Fibroblast of gingiva (primary cell): ENCODE results near the gene ZSWIM5.
"Not testable (repeated sequence)": the region's sequence is repeated elsewhere in the genome, so short reads cannot be mapped to it uniquely, and the experiment has no call there.

Source experiments
- DNase-seq: peaks from one replicate; pipeline ENCODE4 v3.0.0-alpha.2; 2011; ENCODE audit warnings: low read depth

Gene ZSWIM5

GRCh38 chr1:45205910-45206721 lies at the start of gene ZSWIM5:
Gene ZSWIM5 (minus strand): TSS chr1:45206605. CDS start chr1:45206350, 255 bp downstream.
- peak; percentile 73 for DNase-seq

DNA sequence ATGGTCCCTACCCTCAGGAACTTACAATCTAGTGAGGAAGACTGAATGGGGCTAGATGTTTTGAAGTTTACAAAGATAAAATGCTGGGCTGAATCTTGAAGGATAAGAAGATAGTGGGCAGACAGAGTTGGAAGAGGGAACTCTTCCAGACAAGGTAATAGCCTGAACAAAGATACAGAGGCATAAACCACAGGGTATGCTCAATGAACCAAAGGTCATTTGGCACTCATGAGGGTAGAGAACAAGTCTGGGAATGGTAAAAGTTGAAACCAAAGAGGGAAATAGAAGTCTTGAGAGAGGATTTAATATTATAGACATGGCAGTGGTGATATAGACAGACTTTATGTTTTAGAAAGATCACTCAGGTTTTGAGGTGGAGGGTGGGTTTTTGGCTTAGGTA lies 48.1 kb upstream of the ZSWIM5 start:
- DNase-seq, result no peak

DNA sequence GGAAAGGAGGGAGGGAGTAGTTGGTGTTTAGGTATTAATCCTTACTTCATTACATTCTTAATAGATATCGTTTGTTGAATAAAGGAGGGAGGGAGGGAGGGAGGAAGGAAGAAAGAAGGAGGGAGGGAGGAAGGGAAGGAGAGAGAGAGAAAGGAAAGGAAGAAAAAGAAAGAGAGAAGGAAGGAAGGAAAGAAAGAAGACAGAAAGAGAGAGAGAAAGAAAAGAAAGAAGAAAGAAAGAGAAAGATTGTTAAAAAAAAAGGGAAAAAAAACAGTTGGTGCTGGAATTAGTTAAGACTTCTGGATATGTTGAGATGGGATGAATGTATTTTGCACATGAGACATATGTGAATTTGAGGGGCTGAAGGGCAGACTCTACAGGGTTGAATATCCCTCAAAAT lies 44.1 kb upstream of the ZSWIM5 start:
- no peak for DNase-seq

- not testable (repeated sequence) for DNase-seq
These were observed 41.6 kb upstream of the ZSWIM5 start for GRCh38 chr1:45248004-45248403.

GRCh38 chr1:45246760-45247159 lies 40.4 kb upstream of the ZSWIM5 start:
- DNase-seq, result peak; percentile 95

GRCh38 chr1:45246359-45246758 lies 40.0 kb upstream of the ZSWIM5 start:
- not testable (repeated sequence) for DNase-seq

DNA sequence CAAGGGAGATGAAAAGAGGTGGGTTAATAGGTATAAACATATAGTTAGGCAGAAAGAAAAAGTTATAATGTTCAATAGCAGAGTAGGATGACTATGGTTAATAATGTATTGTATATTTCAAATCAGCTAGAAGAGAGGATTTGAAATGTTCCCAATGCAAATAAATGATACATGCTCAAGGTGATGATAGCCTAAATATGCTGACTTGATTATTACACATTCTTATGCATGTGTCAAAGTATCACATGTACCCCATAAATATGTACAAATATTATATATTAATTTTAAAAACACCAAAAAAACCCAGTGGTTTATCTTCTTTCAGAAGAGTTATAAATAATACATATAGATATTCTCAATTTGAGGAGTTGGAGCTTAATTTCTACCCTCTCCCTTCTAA lies 38.3 kb upstream of the ZSWIM5 start:
- DNase-seq, result no peak

- DNase-seq, result peak; percentile 83
These were observed 37.3 kb upstream of the ZSWIM5 start for GRCh38 chr1:45243476-45244343.

- peak; percentile 91 for DNase-seq
These were observed 32.4 kb upstream of the ZSWIM5 start for GRCh38 chr1:45238846-45239245.

DNA sequence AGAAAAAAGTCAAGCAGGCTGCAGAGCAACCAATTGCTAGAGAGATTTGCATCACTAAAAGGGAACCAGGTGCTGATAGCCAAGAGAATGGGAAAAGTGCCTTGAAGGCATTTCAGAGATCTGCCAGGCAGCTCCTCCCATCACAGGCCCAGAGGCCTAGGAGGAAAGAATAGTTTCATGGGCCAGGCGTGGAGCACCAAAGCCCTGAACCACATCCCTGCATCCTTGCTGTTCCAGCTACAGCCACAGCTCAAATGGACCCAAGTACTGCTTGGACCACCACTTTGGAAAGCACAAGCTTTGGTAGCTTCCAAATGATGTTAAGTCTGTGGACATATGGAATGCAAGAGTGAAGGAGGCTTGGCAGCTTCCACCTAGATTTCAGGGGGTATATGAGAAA lies 29.7 kb upstream of the ZSWIM5 start:
- no peak for DNase-seq

GRCh38 chr1:45230537-45230936 lies 24.1 kb upstream of the ZSWIM5 start:
- DNase-seq, result no peak

GRCh38 chr1:45225598-45225997 lies 19.2 kb upstream of the ZSWIM5 start:
- no peak for DNase-seq

DNA sequence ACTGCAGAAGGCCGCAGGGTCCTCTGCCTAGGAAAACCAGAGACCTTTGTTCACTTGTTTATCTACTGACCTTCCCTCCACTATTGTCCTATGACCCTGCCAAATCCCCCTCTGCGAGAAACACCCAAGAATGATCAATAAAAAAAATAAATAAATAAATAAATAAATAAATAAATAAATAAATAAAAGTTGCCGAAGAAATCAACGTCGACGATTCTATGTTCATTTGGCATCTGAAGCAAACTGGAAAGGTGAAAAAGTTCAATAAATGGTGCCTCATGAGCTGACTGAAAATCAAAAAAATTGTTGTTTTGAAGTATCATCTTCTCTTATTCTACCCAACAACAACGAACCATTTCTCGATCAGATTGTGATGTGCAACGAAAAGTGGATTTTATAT lies 17.3 kb upstream of the ZSWIM5 start:
- DNase-seq, result not testable (repeated sequence)

DNA sequence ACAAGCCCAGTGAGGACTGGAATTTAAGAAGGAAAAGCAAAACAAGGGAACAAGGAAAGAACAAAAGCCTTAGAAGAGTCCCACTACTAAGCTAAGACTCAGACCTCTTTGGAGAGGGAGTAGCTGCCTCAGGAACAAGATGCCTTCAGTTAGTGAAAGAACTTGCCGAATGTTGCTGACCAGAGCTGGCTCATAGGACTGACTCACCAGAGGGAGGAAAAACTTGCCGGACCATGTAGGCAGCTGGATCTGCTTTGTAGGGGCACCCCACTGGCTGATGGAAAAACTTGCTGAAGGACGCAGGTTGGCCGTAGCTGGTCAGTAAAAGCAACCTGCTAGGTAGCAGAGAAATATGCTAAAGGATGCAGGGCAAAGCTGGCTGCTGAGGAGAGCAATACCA lies 15.3 kb upstream of the ZSWIM5 start:
- peak; percentile 14 for DNase-seq

DNA sequence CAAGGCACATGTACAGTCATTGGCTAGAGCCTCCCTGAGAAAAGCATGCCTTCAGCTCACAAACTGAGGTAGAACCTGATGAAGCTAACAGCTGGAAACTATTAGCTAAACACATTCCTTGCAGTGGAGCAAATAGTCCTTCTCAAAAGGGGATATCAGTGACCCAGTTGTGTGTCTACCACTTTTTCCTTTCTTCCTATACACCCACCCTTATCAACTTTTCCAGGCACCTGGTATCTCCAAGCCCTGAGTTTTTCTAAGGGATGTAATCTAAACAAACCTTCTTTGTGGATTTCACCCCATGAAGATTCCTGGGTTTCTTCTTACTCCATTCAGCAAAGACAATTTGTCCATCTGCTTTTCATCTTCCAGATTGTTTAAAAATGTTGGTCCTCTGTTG lies 10.5 kb upstream of the ZSWIM5 start:
- DNase-seq, result no peak

GRCh38 chr1:45216200-45216541 lies 9.8 kb upstream of the ZSWIM5 start:
- DNase-seq, result no peak

GRCh38 chr1:45215485-45216199 lies 9.2 kb upstream of the ZSWIM5 start:
- DNase-seq, result no peak

DNA sequence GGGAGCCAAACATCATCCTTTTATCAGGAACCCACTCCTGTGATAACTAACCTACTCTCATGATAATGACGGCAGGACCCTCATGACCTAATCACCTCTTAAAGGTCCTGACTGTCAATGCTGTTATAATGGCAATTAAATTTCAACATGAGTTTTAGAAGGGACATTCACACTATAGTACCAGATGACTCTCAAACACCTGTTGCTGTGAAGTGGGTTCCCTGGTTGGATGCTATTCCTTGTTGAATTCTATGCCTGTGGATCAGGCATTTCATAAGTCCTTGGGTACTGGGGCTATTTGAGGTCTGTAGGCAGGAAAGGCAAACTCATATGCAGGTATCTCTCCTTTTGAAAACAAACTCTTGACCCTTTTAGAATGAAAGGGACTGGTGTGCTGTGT lies 7.5 kb upstream of the ZSWIM5 start:
- no peak for DNase-seq

GRCh38 chr1:45211076-45211475 lies 4.7 kb upstream of the ZSWIM5 start:
- DNase-seq, result no peak

- DNase-seq, result no peak
These were observed 611 bp upstream of the ZSWIM5 start for GRCh38 chr1:45206808-45207623.

DNA sequence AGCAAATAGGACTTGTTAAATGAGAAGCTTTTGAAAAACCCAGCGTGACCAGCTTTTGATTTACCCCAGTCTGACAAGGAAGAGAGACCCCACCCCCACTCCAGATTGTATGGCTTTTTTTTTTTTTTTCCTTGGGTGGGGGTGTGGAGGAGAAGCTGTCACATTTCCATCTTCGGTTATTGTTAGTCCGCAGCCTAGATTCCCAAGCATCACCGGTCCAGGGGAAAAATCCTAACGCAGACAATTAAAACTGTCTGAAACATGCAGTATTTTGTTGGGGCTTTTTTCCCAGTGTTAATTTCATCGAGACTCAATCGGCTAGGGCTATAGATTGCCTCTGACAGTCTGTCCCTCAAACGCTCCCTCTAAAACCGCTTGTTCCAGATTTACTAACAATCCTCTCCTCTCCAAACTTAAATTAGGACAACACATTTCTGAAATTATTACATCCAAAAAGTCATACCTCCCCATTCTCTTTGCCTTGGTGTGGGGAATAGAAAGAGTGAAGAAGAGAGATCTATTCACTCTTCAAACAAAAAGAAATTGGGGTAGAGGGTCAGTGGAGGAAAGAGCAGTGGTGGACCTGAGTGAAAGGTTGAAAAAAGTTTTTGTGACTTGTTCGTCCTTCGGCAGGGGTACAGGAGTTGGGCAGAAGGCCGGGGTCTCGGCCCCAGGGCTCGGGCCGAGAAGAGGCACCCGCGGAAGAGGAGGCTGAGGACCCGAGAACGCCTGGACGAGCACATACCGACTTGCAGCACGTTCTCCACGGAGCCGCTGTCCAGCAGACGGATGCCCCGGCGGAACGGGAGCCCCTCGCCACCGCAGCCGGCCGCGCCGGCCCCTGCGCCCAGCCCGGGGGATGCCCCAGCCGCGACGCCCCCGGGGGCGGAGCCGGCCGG lies 1.1 kb downstream of the ZSWIM5 start:
- DNase-seq, result peak; percentile 53
